Liver (tissue), 9 donors: ENCODE results near the gene CCN2. TPM values are rescaled to one million over a fixed set of nuclear protein-coding genes. Genes with fewer than 3 reads are reported as not detected.

Experiments
- DNase-seq: peaks from one replicate; pipeline ENCODE4 v3.0.0-alpha.2; 2017; ENCODE audit warnings: low spot score
- H3K27ac ChIP-seq, 2 donors: one replicate each; pipeline ENCODE4 v1.7.0; 2013; ENCODE audit warnings: inconsistent platforms in 2 of 2, low read length in 2 of 2, control low read depth in 1 of 2, low read depth in 1 of 2, mild to moderate bottlenecking in 1 of 2
- H3K27me3 ChIP-seq, 4 donors: one replicate each; pipeline versions ENCODE4 v1.6.1 to v1.7.0; 2013; ENCODE audit warnings: low read length in 3 of 4, inconsistent platforms in 1 of 4, mild to moderate bottlenecking in 1 of 4, moderate library complexity in 1 of 4; ENCODE audit not compliant: control insufficient read depth in 4 of 4, insufficient read depth in 4 of 4
- H3K36me3 ChIP-seq, 4 donors: one replicate each; pipeline versions ENCODE4 v1.6.1 to v1.7.0; 2013; ENCODE audit warnings: low read length in 3 of 4, mild to moderate bottlenecking in 3 of 4, low read depth in 1 of 4, moderate library complexity in 1 of 4; ENCODE audit not compliant: control insufficient read depth in 4 of 4, insufficient read depth in 3 of 4
- H3K4me1 ChIP-seq, 4 donors: one replicate each; pipeline versions ENCODE4 v1.6.1 to v1.7.0; 2013; ENCODE audit warnings: low read length in 3 of 4, mild to moderate bottlenecking in 3 of 4, moderate library complexity in 1 of 4; ENCODE audit not compliant: control insufficient read depth in 4 of 4, insufficient read depth in 4 of 4
- H3K4me3 ChIP-seq, 3 donors: one replicate each; pipeline versions ENCODE4 v1.6.1 to v1.7.0; 2013; ENCODE audit warnings: low read length in 3 of 3, control low read depth in 1 of 3, low read depth in 1 of 3, mild to moderate bottlenecking in 1 of 3
- H3K9ac ChIP-seq, 2 donors: one replicate each; pipeline ENCODE4 v1.7.0; 2013; ENCODE audit warnings: low read length in 2 of 2, mild to moderate bottlenecking in 2 of 2, moderate library complexity in 2 of 2, control low read depth in 1 of 2, low read depth in 1 of 2
- H3K9me3 ChIP-seq, 4 donors: one replicate each; pipeline versions ENCODE4 v1.6.1 to v1.7.0; 2013; ENCODE audit warnings: low read length in 3 of 4; ENCODE audit not compliant: control insufficient read depth in 4 of 4
- EGR1 ChIP-seq, 2 donors: IDR thresholded peaks; 2 replicates each; pipeline ENCODE4 v1.6.1; 2016 to 2018; ENCODE audit warnings: antibody characterized with exemption in 2 of 2, low read depth in 2 of 2
- FOXA1 ChIP-seq: IDR thresholded peaks from 2 replicates; pipeline ENCODE4 v1.6.1; 2016; ENCODE audit warnings: antibody characterized with exemption
- FOXA2 ChIP-seq: IDR thresholded peaks from 2 replicates; pipeline ENCODE4 v1.6.1; 2016; ENCODE audit warnings: antibody characterized with exemption
- GABPA ChIP-seq, 2 donors: IDR thresholded peaks in 1 of 2; conservative IDR thresholded peaks in 1 of 2; 2 replicates each; pipeline ENCODE4 v1.6.1; 2016; ENCODE audit warnings: antibody characterized with exemption in 2 of 2, mild to moderate bottlenecking in 1 of 2, moderate library complexity in 1 of 2
- HNF4A ChIP-seq, 2 donors: conservative IDR thresholded peaks; 2 replicates each; pipeline ENCODE4 v1.6.1; 2016; ENCODE audit warnings: antibody characterized with exemption in 2 of 2, mild to moderate bottlenecking in 2 of 2
- HNF4G ChIP-seq: IDR thresholded peaks from 2 replicates; pipeline ENCODE4 v1.6.1; 2016; ENCODE audit warnings: antibody characterized with exemption
- JUND ChIP-seq, 2 donors: IDR thresholded peaks; 2 replicates each; pipeline ENCODE4 v1.6.1; 2016; ENCODE audit warnings: antibody characterized with exemption in 2 of 2
- NR2F2 ChIP-seq: IDR thresholded peaks from 2 replicates; pipeline ENCODE4 v1.6.1; 2016; ENCODE audit warnings: antibody characterized with exemption
- RAD21 ChIP-seq, 2 donors: IDR thresholded peaks; 2 replicates each; pipeline ENCODE4 v1.6.1; 2016; ENCODE audit warnings: antibody characterized with exemption in 2 of 2, mild to moderate bottlenecking in 2 of 2
- RXRA ChIP-seq, 2 donors: IDR thresholded peaks; 2 replicates each; pipeline ENCODE4 v1.6.1; 2017 to 2018; ENCODE audit warnings: antibody characterized with exemption in 2 of 2, mild to moderate bottlenecking in 1 of 2
- SP1 ChIP-seq: IDR thresholded peaks from 2 replicates; pipeline ENCODE4 v1.6.1; 2018; ENCODE audit warnings: antibody characterized with exemption, mild to moderate bottlenecking
- TAF1 ChIP-seq: conservative IDR thresholded peaks from 2 replicates; pipeline ENCODE4 v1.6.1; 2016; ENCODE audit warnings: antibody characterized with exemption, mild to moderate bottlenecking
- YY1 ChIP-seq: IDR thresholded peaks from 2 replicates; pipeline ENCODE4 v1.6.1; 2016; ENCODE audit warnings: antibody characterized with exemption, mild to moderate bottlenecking
- WGBS: extraction: QIAGEN DNeasy Blood & Tissue Kit; methylation state at CpG from one replicate; pipeline ENCODE4 v1.1.7; 2013; 5-methylcytosine and 5-hydroxymethylcytosine counted together
- polyA plus RNA-seq, 2 donors: library from polyadenylated mRNA; stranded (reverse) in 1 of 2; unstranded in 1 of 2; fragments of 200-250 nt in 1 of 2; fragments of >200 nt in 1 of 2; fragmentation: Nextera tagmentation in 1 of 2; extraction: Ambion mirVana in 1 of 2; gene quantifications; one replicate each; pipeline versions ENCODE4 v1.2.1 to v1.2.3, GENCODE V29; 2013 to 2015
- total RNA-seq, 2 donors: library from RNA; depleted of rRNA; stranded (reverse); fragments of >200 nt; gene quantifications; one replicate each; pipeline ENCODE4 v1.2.3, GENCODE V29; 2014
- TF ChIP-seq, protein P1 (sequence below): IDR thresholded peaks from 2 replicates; pipeline ENCODE4 v1.6.1; 2016; ENCODE audit warnings: antibody characterized with exemption
- TF ChIP-seq, protein P2 (sequence below): fragments of 150-350 bp; IDR thresholded peaks from 2 replicates; pipeline ENCODE4 v1.5.1; 2017; ENCODE audit warnings: improper control_type of control experiment, low read depth, low read length; ENCODE audit not compliant: missing input control
- TF ChIP-seq, protein P3 (sequence below): IDR thresholded peaks from 2 replicates; pipeline ENCODE4 v1.6.1; 2016; ENCODE audit warnings: antibody characterized with exemption, mild to moderate bottlenecking
- TF ChIP-seq, protein P4 (sequence below): IDR thresholded peaks from 2 replicates; pipeline ENCODE4 v1.6.1; 2016; ENCODE audit warnings: antibody characterized with exemption
- TF ChIP-seq, protein P5 (sequence below): IDR thresholded peaks from 2 replicates; pipeline ENCODE4 v1.6.1; 2016; ENCODE audit warnings: antibody characterized with exemption
- donor health status: healthy.
- donor health status: healthy.
- donor health status: healthy.
- donor health status: healthy.
- donor health status: healthy.

The CCN2 gene
- total and polyA plus RNA-seq, 4 donors, result 7.3 to 26.9 (median 19.5) TPM

DNA sequence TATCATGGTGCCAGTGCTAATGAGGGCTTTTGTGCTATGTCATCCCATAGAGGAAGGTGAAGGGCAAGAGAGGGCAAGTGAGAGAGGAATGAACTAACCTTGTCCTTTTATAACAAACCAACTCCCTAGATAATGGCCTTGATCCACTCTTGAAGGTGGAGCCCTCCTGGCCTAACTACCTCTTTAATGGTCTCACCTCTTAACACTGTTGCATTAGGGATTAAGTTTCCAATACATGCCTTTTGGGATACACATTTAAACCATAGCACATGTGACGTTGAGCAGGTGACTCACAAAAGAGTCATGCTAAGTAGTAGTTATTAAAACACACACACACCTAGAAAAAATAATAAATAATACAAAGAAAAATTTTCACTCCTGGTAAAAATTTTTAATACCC is 36.9 kb downstream of the CCN2 start:
- WGBS, result 62% methylated on average over 1 of the region's 1 CpG
- Histone ChIP-seq H3K4me3 (no peak overlapping the region), H3K4me1 (no peaks in the 10 kb centered on the region), H3K36me3 (no peaks in the 10 kb centered on the region), H3K27me3 (no peaks in the 10 kb centered on the region), H3K27ac (no peak overlapping the region), H3K9ac (no peak overlapping the region), H3K9me3 (no peaks in the 10 kb centered on the region)
- DNase-seq, result no peak
- TF ChIP-seq RAD21 (IDR thresholded peaks at IDR 0.05) (no peak), SP1 (no peak), YY1 (no peak), EGR1 (IDR thresholded peaks at IDR 0.05; ENCODE audit: low read depth in 2 of 2) (no peak), TAF1 (no peak), HNF4G (no peak)
- TF ChIP-seq, protein P1, sequence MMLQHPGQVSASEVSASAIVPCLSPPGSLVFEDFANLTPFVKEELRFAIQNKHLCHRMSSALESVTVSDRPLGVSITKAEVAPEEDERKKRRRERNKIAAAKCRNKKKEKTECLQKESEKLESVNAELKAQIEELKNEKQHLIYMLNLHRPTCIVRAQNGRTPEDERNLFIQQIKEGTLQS, result no peak
- TF ChIP-seq, protein P2, sequence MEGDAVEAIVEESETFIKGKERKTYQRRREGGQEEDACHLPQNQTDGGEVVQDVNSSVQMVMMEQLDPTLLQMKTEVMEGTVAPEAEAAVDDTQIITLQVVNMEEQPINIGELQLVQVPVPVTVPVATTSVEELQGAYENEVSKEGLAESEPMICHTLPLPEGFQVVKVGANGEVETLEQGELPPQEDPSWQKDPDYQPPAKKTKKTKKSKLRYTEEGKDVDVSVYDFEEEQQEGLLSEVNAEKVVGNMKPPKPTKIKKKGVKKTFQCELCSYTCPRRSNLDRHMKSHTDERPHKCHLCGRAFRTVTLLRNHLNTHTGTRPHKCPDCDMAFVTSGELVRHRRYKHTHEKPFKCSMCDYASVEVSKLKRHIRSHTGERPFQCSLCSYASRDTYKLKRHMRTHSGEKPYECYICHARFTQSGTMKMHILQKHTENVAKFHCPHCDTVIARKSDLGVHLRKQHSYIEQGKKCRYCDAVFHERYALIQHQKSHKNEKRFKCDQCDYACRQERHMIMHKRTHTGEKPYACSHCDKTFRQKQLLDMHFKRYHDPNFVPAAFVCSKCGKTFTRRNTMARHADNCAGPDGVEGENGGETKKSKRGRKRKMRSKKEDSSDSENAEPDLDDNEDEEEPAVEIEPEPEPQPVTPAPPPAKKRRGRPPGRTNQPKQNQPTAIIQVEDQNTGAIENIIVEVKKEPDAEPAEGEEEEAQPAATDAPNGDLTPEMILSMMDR, result no peak
- TF ChIP-seq, protein P3, sequence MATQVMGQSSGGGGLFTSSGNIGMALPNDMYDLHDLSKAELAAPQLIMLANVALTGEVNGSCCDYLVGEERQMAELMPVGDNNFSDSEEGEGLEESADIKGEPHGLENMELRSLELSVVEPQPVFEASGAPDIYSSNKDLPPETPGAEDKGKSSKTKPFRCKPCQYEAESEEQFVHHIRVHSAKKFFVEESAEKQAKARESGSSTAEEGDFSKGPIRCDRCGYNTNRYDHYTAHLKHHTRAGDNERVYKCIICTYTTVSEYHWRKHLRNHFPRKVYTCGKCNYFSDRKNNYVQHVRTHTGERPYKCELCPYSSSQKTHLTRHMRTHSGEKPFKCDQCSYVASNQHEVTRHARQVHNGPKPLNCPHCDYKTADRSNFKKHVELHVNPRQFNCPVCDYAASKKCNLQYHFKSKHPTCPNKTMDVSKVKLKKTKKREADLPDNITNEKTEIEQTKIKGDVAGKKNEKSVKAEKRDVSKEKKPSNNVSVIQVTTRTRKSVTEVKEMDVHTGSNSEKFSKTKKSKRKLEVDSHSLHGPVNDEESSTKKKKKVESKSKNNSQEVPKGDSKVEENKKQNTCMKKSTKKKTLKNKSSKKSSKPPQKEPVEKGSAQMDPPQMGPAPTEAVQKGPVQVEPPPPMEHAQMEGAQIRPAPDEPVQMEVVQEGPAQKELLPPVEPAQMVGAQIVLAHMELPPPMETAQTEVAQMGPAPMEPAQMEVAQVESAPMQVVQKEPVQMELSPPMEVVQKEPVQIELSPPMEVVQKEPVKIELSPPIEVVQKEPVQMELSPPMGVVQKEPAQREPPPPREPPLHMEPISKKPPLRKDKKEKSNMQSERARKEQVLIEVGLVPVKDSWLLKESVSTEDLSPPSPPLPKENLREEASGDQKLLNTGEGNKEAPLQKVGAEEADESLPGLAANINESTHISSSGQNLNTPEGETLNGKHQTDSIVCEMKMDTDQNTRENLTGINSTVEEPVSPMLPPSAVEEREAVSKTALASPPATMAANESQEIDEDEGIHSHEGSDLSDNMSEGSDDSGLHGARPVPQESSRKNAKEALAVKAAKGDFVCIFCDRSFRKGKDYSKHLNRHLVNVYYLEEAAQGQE, result no peak

DNA sequence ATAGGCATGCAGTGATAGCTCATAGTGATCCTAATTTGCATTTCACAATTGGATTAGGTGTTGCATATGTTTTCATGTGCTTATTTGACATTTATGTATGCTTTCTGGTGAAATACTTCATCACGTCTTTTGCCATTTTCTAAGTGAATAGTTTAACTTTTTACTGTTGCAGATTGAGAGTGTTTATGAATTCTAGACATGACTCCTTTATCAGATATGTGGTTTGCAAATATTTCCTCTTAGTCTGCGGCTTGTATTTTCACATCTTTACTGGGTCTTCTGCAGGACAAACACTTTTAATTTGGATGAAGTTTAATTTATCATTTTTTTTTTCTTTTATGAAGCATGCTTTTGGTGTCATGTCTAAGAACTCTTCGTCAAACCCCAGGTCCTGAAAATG is 39.2 kb downstream of the CCN2 start:
- TF ChIP-seq, protein P4, sequence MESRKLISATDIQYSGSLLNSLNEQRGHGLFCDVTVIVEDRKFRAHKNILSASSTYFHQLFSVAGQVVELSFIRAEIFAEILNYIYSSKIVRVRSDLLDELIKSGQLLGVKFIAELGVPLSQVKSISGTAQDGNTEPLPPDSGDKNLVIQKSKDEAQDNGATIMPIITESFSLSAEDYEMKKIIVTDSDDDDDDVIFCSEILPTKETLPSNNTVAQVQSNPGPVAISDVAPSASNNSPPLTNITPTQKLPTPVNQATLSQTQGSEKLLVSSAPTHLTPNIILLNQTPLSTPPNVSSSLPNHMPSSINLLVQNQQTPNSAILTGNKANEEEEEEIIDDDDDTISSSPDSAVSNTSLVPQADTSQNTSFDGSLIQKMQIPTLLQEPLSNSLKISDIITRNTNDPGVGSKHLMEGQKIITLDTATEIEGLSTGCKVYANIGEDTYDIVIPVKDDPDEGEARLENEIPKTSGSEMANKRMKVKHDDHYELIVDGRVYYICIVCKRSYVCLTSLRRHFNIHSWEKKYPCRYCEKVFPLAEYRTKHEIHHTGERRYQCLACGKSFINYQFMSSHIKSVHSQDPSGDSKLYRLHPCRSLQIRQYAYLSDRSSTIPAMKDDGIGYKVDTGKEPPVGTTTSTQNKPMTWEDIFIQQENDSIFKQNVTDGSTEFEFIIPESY, result no peak
- TF ChIP-seq SP1 (no peak), EGR1 (IDR thresholded peaks at IDR 0.05; ENCODE audit: low read depth in 2 of 2) (no peak), JUND (IDR thresholded peaks at IDR 0.05) (no peak), NR2F2 (no peak), YY1 (no peak), TAF1 (no peak), GABPA (IDR thresholded peaks at IDR 0.05 in 1 of 2, conservative IDR thresholded peaks at IDR 0.05 in 1 of 2) (no peak), RAD21 (IDR thresholded peaks at IDR 0.05) (no peak), RXRA (IDR thresholded peaks at IDR 0.05) (no peak), FOXA1 (no peak), HNF4G (no peak), HNF4A (conservative IDR thresholded peaks at IDR 0.05) (no peak), FOXA2 (no peak)
- TF ChIP-seq, protein P2, result no peak
- TF ChIP-seq, protein P1, result no peak
- TF ChIP-seq, protein P5, sequence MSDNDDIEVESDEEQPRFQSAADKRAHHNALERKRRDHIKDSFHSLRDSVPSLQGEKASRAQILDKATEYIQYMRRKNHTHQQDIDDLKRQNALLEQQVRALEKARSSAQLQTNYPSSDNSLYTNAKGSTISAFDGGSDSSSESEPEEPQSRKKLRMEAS, result no peak
- TF ChIP-seq, protein P3, result no peak
- H3K27me3 ChIP-seq, result no peaks in the 10 kb centered on the region
- H3K9me3 ChIP-seq, result no peaks in the 10 kb centered on the region
- no peak overlapping the region for H3K4me3 ChIP-seq
- 63% methylated on average over 3 of the region's 3 CpGs for WGBS
- H3K4me1 ChIP-seq, result no peaks in the 10 kb centered on the region
- no peak overlapping the region for H3K9ac ChIP-seq
- DNase-seq, result no peak
- no peaks in the 10 kb centered on the region for H3K36me3 ChIP-seq
- no peak overlapping the region for H3K27ac ChIP-seq
